PFSK-1 (cell line): Measurements from ENCODE around the gene RPL36A.

Experiments used
- FOXP2 ChIP-seq: optimal IDR thresholded peaks from 2 replicates; pipeline ENCODE3; 2011; ENCODE audit warnings: borderline replicate concordance, control low read depth, inconsistent platforms; ENCODE audit not compliant: insufficient read depth; ENCODE audit errors: extremely low read length, extremely low read depth
- POLR2AphosphoS5 ChIP-seq: IDR thresholded peaks from 2 replicates; pipeline ENCODE4 v1.6.1; 2012; ENCODE audit warnings: low read depth, mild to moderate bottlenecking, control low read depth, low read length, moderate library complexity
- REST ChIP-seq, 2 experiments: IDR thresholded peaks; 2 replicates each; pipeline versions ENCODE4 v1.6.1 to v1.8.0; 2011 to 2012; ENCODE audit warnings: low read depth in 2 of 2, low read length in 2 of 2, control low read depth in 1 of 2, inconsistent platforms in 1 of 2, mild to moderate bottlenecking in 1 of 2, moderate library complexity in 1 of 2; ENCODE audit not compliant: insufficient read depth in 1 of 2
- SIN3A ChIP-seq: IDR thresholded peaks from 2 replicates; pipeline ENCODE4 v1.6.1; 2012; ENCODE audit warnings: mild to moderate bottlenecking, low read length, moderate library complexity, borderline replicate concordance; ENCODE audit not compliant: insufficient read depth
- TAF1 ChIP-seq: IDR thresholded peaks from 2 replicates; pipeline ENCODE4 v1.6.1; 2012; ENCODE audit warnings: low read length, control low read depth, borderline replicate concordance; ENCODE audit not compliant: insufficient read depth

RPL36A gene

GRCh38 chrX:101357166-101357795, 33.5 kb upstream of the RPL36A start:
- no peak for TF ChIP-seq SIN3A
- TF ChIP-seq TAF1, result no peak
- TF ChIP-seq FOXP2, result no peak
- no peak for TF ChIP-seq POLR2AphosphoS5
- no peak for TF ChIP-seq REST (IDR thresholded peaks at IDR 0.05; ENCODE audit: insufficient read depth in 1 of 2, low read depth in 2 of 2, low read length in 2 of 2)

- TF ChIP-seq TAF1 (no peak), FOXP2 (no peak), SIN3A (no peak), REST (IDR thresholded peaks at IDR 0.05; ENCODE audit: insufficient read depth in 1 of 2, low read depth in 2 of 2, low read length in 2 of 2) (no peak), POLR2AphosphoS5 (no peak)
Observed at GRCh38 chrX:101359966-101360365, 30.8 kb upstream of the RPL36A start.

- TF ChIP-seq SIN3A (no peak), POLR2AphosphoS5 (no peak), REST (IDR thresholded peaks at IDR 0.05; ENCODE audit: insufficient read depth in 1 of 2, low read depth in 2 of 2, low read length in 2 of 2) (no peak), FOXP2 (no peak)
Observed at GRCh38 chrX:101360390-101360789, 30.4 kb upstream of the RPL36A start.

GRCh38 chrX:101362116-101362515, 28.7 kb upstream of the RPL36A start:
- TF ChIP-seq FOXP2, result no peak
- TF ChIP-seq SIN3A, result no peak
- no peak for TF ChIP-seq POLR2AphosphoS5

GRCh38 chrX:101362757-101363156, 28.1 kb upstream of the RPL36A start:
- TF ChIP-seq POLR2AphosphoS5, result no peak
- TF ChIP-seq SIN3A, result no peak

GRCh38 chrX:101365301-101365795, 25.5 kb upstream of the RPL36A start:
- no peak for TF ChIP-seq FOXP2
- TF ChIP-seq POLR2AphosphoS5, result no peak
- TF ChIP-seq REST (IDR thresholded peaks at IDR 0.05; ENCODE audit: insufficient read depth in 1 of 2, low read depth in 2 of 2, low read length in 2 of 2), result no peak
- TF ChIP-seq SIN3A, result no peak
- TF ChIP-seq TAF1, result no peak
